H1 (cell line): Measurements from ENCODE around the gene PPOX. TPM values are rescaled to one million over a fixed set of nuclear protein-coding genes. Genes with fewer than 3 reads are reported as not detected.

ENCODE experiments used
- ATF3 ChIP-seq: IDR thresholded peaks from 2 replicates; pipeline ENCODE4 v1.6.1; 2011; ENCODE audit warnings: low read depth, mild to moderate bottlenecking, low read length; ENCODE audit not compliant: insufficient read depth
- EZH2 ChIP-seq: fragments of 200-600 bp; sonication (generic); IDR thresholded peaks from 2 replicates; pipeline ENCODE4 v1.7.1; 2012; ENCODE audit warnings: low read depth, mild to moderate bottlenecking, moderate library complexity, low read length, inconsistent platforms; ENCODE audit not compliant: severe bottlenecking
- HDAC2 ChIP-seq, 2 experiments: fragments of 300-600 bp in 1 of 2; sonication (generic) in 1 of 2; IDR thresholded peaks; 2 replicates each; pipeline ENCODE4 v1.6.1; 2011 to 2012; ENCODE audit warnings: low read depth in 2 of 2, low read length in 2 of 2, mild to moderate bottlenecking in 2 of 2, moderate library complexity in 2 of 2, borderline replicate concordance in 1 of 2, inconsistent platforms in 1 of 2
- SIN3A ChIP-seq, 2 experiments: IDR thresholded peaks in 1 of 2; conservative IDR thresholded peaks in 1 of 2; 2 replicates each; pipeline ENCODE4 v1.6.1; 2011 to 2012; ENCODE audit warnings: low read length in 2 of 2, improper control_type of control experiment in 1 of 2, low read depth in 1 of 2, mild to moderate bottlenecking in 1 of 2
- polyA plus RNA-seq, 7 experiments: library from polyadenylated mRNA; depleted of rRNA in 3 of 7; stranded (reverse) in 5 of 7; unstranded in 2 of 7; fragments of >200 nt in 5 of 7; fragments of 200-250 nt in 2 of 7; gene quantifications; 1 replicate in 5 of 7; 2 replicates in 1 of 7; 4 replicates in 1 of 7; pipeline versions ENCODE4 v1.2.1 to v1.2.3, GENCODE V29; 2011 to 2013; ENCODE audit warnings: missing spikeins in 2 of 7, mixed read lengths in 2 of 7
- total RNA-seq: library from RNA; stranded (reverse); fragmentation: NEBNext Ultra II Directional; extraction: Animal tissue kit (Norgen Biotek cat#: 25700); gene quantifications from 2 replicates; pipeline ENCODE4 v1.2.1, GENCODE V29; 2021

PPOX gene
- total and polyA plus RNA-seq, 2 of the 8 experiments (the other 6 are each of a cell fraction or from before 2014, with no cell fraction given), result 39.4 to 40.4 TPM

GRCh38 chr1:161130266-161130665 lies 36.0 kb upstream of the PPOX start (continued):
- TF ChIP-seq HDAC2 (IDR thresholded peaks at IDR 0.05; ENCODE audit: borderline replicate concordance in 1 of 2, low read depth in 2 of 2, low read length in 2 of 2) (no peak), SIN3A (conservative IDR thresholded peaks at IDR 0.05 in 1 of 2, IDR thresholded peaks at IDR 0.05 in 1 of 2; ENCODE audit: low read depth in 1 of 2, low read length in 2 of 2) (no peak), EZH2 (no peak), ATF3 (no peak)
